GM12878 (cell line): ENCODE data around the gene COL5A3. TPM values are rescaled to one million over a fixed set of nuclear protein-coding genes. Genes with fewer than 3 reads are reported as not detected.

ENCODE experiments used
- ATAC-seq: fragments of 200-7000 bp; cut with Tn5 transposase; 3 replicates; pipeline ENCODE4 v1.9.1; 2020; ENCODE audit warnings: mild to moderate bottlenecking, moderate library complexity
- BruUV-seq: library from RNA; stranded (reverse); fragments of 400-500 nt; replicated peaks from 2 replicates; lab custom pipeline; 2021; lab: Mats Ljungman, UMichigan
- CTCF ChIA-PET: fragments of 300-600 bp; sonication (Branson Sonifier 250); formaldehyde crosslinking; extraction: SDS; loops from one replicate; lab custom pipeline; 2021; ENCODE audit warnings: inconsistent platforms; lab: Yijun Ruan, JAX
- POLR2A ChIA-PET: fragments of 350-600 bp; formaldehyde crosslinking; extraction: SDS; loops from one replicate; lab custom pipeline; 2021; ENCODE audit warnings: inconsistent platforms; lab: Charles Lee
- RAD21 ChIA-PET: fragments of 300-600 bp; sonication (Branson Sonifier 250); formaldehyde crosslinking; loops from one replicate; lab custom pipeline; 2023; ENCODE audit warnings: antibody characterized with exemption; ENCODE audit not compliant: unreplicated experiment; lab: Charles Lee
- SMC1A ChIA-PET: fragments of 300-600 bp; sonication (Branson Sonifier 250); formaldehyde crosslinking; loops from one replicate; lab custom pipeline; 2023; ENCODE audit not compliant: unreplicated experiment, uncharacterized antibody; lab: Charles Lee
- DNase-seq: peaks from one replicate; pipeline ENCODE4 v3.0.0-alpha.2; 2011; ENCODE audit warnings: low read depth, low spot score
- FAIRE-seq: peaks from 3 replicates; lab custom pipeline; 2011; peaks lifted over from hg19 to GRCh38; lab: Jason Lieb, UNC
- H2AFZ ChIP-seq: 2 replicates; pipeline ENCODE4 v1.6.0; 2011; ENCODE audit warnings: low read depth, low read length, control low read depth; ENCODE audit not compliant: control insufficient read depth
- H3K27ac ChIP-seq: 2 replicates; pipeline ENCODE4 v1.5.1; 2011; ENCODE audit warnings: control low read depth; ENCODE audit not compliant: control insufficient read depth, insufficient read depth
- H3K27me3 ChIP-seq, 2 experiments: replicated peaks in 1 of 2; 2 replicates each; pipeline versions ENCODE4 v1.6.0 to v1.6.1; 2011; ENCODE audit warnings: low read length in 1 of 2; ENCODE audit not compliant: control insufficient read depth in 2 of 2, insufficient read depth in 2 of 2
- H3K36me3 ChIP-seq, 2 experiments: 2 replicates each; pipeline ENCODE4 v1.5.1; 2011; ENCODE audit warnings: low read length in 1 of 2; ENCODE audit not compliant: control insufficient read depth in 2 of 2, insufficient read depth in 2 of 2
- H3K4me1 ChIP-seq: 2 replicates; pipeline ENCODE4 v1.6.1; 2011; ENCODE audit warnings: mild to moderate bottlenecking, low read length, moderate library complexity, mixed read lengths; ENCODE audit not compliant: control insufficient read depth, insufficient read depth
- H3K4me2 ChIP-seq: 2 replicates; pipeline ENCODE4 v1.6.0; 2011; ENCODE audit warnings: control low read depth; ENCODE audit not compliant: control insufficient read depth, insufficient read depth
- H3K4me3 ChIP-seq: fragments of 200-600 bp; sonication (generic); 2 replicates; pipeline ENCODE4 v1.5.1; 2016
- H3K79me2 ChIP-seq: 2 replicates; pipeline ENCODE4 v1.6.0; 2011; ENCODE audit warnings: low read length; ENCODE audit not compliant: control insufficient read depth, insufficient read depth
- H3K9ac ChIP-seq: 2 replicates; pipeline ENCODE4 v1.8.0; 2011; ENCODE audit warnings: low read length, control low read depth, mixed read lengths; ENCODE audit not compliant: control insufficient read depth, insufficient read depth
- H3K9me3 ChIP-seq: replicated peaks from 3 replicates; pipeline ENCODE4 v1.5.1; 2011; ENCODE audit warnings: mild to moderate bottlenecking, low read length; ENCODE audit not compliant: control insufficient read depth, insufficient read depth
- H4K20me1 ChIP-seq: 2 replicates; pipeline ENCODE4 v1.6.0; 2011; ENCODE audit not compliant: control insufficient read depth, insufficient read depth
- ATF3 ChIP-seq: IDR thresholded peaks from 2 replicates; pipeline ENCODE4 v1.6.1; 2011; ENCODE audit warnings: low read depth, mild to moderate bottlenecking, low read length, moderate library complexity, borderline replicate concordance; ENCODE audit errors: extremely low read depth
- CBFB ChIP-seq: IDR thresholded peaks from 2 replicates; pipeline ENCODE4 v1.6.1; 2016; ENCODE audit warnings: antibody characterized with exemption, low read depth
- E2F4 ChIP-seq: IDR thresholded peaks from 2 replicates; pipeline ENCODE4 v1.6.1; 2012; ENCODE audit warnings: low read depth, low read length, improper control_type of control experiment
- EED ChIP-seq: sonication (generic); IDR thresholded peaks from 2 replicates; pipeline ENCODE4 v1.6.1; 2016; ENCODE audit warnings: antibody characterized with exemption, low read depth
- FOS ChIP-seq: IDR thresholded peaks from 3 replicates; pipeline ENCODE4 v1.6.1; 2011; ENCODE audit warnings: borderline replicate concordance; ENCODE audit not compliant: insufficient read length; ENCODE audit errors: extremely low read depth
- IKZF2 ChIP-seq, 2 experiments: fragments of 450-650 bp; IDR thresholded peaks; 2 replicates each; pipeline ENCODE4 v1.6.1; 2017; ENCODE audit warnings: mild to moderate bottlenecking in 2 of 2, moderate library complexity in 2 of 2
- NKRF ChIP-seq: fragments of 450-650 bp; conservative IDR thresholded peaks from 2 replicates; pipeline ENCODE4 v1.6.1; 2017; ENCODE audit warnings: mild to moderate bottlenecking, moderate library complexity
- NR2F1 ChIP-seq: fragments of 450-650 bp; conservative IDR thresholded peaks from 2 replicates; pipeline ENCODE4 v1.6.1; 2017; ENCODE audit warnings: mild to moderate bottlenecking
- PKNOX1 ChIP-seq: fragments of 450-650 bp; IDR thresholded peaks from 2 replicates; pipeline ENCODE4 v1.6.1; 2016; ENCODE audit warnings: mild to moderate bottlenecking
- REST ChIP-seq: IDR thresholded peaks from 2 replicates; pipeline ENCODE4 v1.6.1; 2012; ENCODE audit warnings: mild to moderate bottlenecking, low read depth, low read length
- RFX5 ChIP-seq: IDR thresholded peaks from 2 replicates; pipeline ENCODE4 v1.6.1; 2011; ENCODE audit warnings: low read depth, low read length, improper control_type of control experiment
- SIN3A ChIP-seq: IDR thresholded peaks from 2 replicates; pipeline ENCODE4 v1.6.1; 2012; ENCODE audit warnings: low read depth, low read length, improper control_type of control experiment
- SMC3 ChIP-seq: IDR thresholded peaks from 2 replicates; pipeline ENCODE4 v1.6.1; 2011; ENCODE audit warnings: low read length, improper control_type of control experiment, borderline replicate concordance
- TAF1 ChIP-seq: IDR thresholded peaks from 2 replicates; pipeline ENCODE4 v1.6.1; 2011; ENCODE audit warnings: mild to moderate bottlenecking, low read depth, low read length, borderline replicate concordance
- TCF3 ChIP-seq: IDR thresholded peaks from 2 replicates; pipeline ENCODE4 v1.6.1; 2012; ENCODE audit warnings: low read depth, mild to moderate bottlenecking, low read length, borderline replicate concordance; ENCODE audit not compliant: insufficient read depth
- WGBS: methylation state at CpG from one replicate; pipeline ENCODE4 v1.1.6; 2016; ENCODE audit warnings: low lambda C conversion rate; ENCODE audit not compliant: insufficient replicate concordance, insufficient coverage; ENCODE audit errors: missing lambda C conversion rate; 5-methylcytosine and 5-hydroxymethylcytosine counted together
- in situ Hi-C: fragments of 300-500 bp; cut with MboI; formaldehyde crosslinking; loops from 9 replicates; pipeline ENCODE4 v1.14.3; 2018; ENCODE audit warnings: mixed read lengths
- intact Hi-C: fragments of 100-400 bp; cut with micrococcal nuclease; formaldehyde crosslinking; loops from one replicate; pipeline ENCODE4 v1.14.2; 2022; ENCODE audit not compliant: unreplicated experiment
- polyA plus RNA-seq, 11 experiments: library from polyadenylated mRNA; depleted of rRNA in 4 of 11; unstranded in 6 of 11; stranded (reverse) in 5 of 11; fragments of >200 nt; fragmentation: Nextera tagmentation in 4 of 11; fragmentation: Illumina TruSeq in 1 of 11; extraction: Ambion mirVana in 4 of 11; extraction: Trizol in 1 of 11; gene quantifications; 1 replicate in 1 of 11; 2 replicates in 10 of 11; pipeline versions ENCODE4 v1.2.1 to v1.2.3, GENCODE V29; 2011 to 2016; ENCODE audit warnings: inconsistent platforms in 2 of 11, missing spikeins in 2 of 11, low read depth in 1 of 11
- total RNA-seq, 4 experiments: library from RNA; depleted of rRNA in 3 of 4; stranded (reverse); fragments of >200 nt in 3 of 4; fragmentation: Illumina TruSeq in 1 of 4; extraction: Trizol in 1 of 4; gene quantifications; 2 replicates each; pipeline versions ENCODE4 v1.2.1 to v1.2.3, GENCODE V29; 2013 to 2021

COL5A3 gene
- total and polyA plus RNA-seq, 10 of the 15 experiments (the other 5 are each of a cell fraction or from before 2014, with no cell fraction given) = under 0.01 to 8.3 (median 0.10) TPM; not detected in 2

- no peak overlapping the region for H3K4me3 ChIP-seq
- FAIRE-seq = no peak
- no peak overlapping the region for H3K27ac ChIP-seq
- in situ Hi-C loops = no loop called here
- H4K20me1 ChIP-seq = no peaks in the 10 kb centered on the region
- no peak for DNase-seq
- WGBS = 4% methylated on average over 2 of the region's 2 CpGs
- ChIA-PET RAD21 (no interaction called here), POLR2A (interaction anchor here (0.6 kb wide), 1 partner anchor 273 kb away, joined by 3 read pairs; no protein-coding TSS in a partner anchor), CTCF (interaction anchor here (1.1 to 2.2 kb wide), 2 partner anchors 10 to 60 kb away, joined by 5 to 9 read pairs; no protein-coding TSS in a partner anchor), SMC1A (no interaction called here)
- intact Hi-C loops = no loop called here
- no peak overlapping the region for H3K4me2 ChIP-seq
- no peaks in the 10 kb centered on the region; the same call in 2 of the 3 replicates for H3K9me3 ChIP-seq
- no peaks in the 10 kb centered on the region for H3K4me1 ChIP-seq
- no peaks in the 10 kb centered on the region for H3K79me2 ChIP-seq
- no peak for ATAC-seq
- no peak overlapping the region for H2AFZ ChIP-seq
- no TSS peak for BruUV-seq
- H3K27me3 ChIP-seq = no peaks in the 10 kb centered on the region
- H3K9ac ChIP-seq = no peak overlapping the region
- H3K36me3 ChIP-seq = no peaks in the 10 kb centered on the region
- TF ChIP-seq CBFB (no peak), FOS (no peak), TCF3 (no peak), E2F4 (no peak), RFX5 (no peak), EED (no peak), NR2F1 (no peak), PKNOX1 (no peak), NKRF (no peak), TAF1 (no peak), SIN3A (no peak), SMC3 (no peak), ATF3 (no peak), IKZF2 (IDR thresholded peaks at IDR 0.05) (no peak), REST (no peak)
These were observed 69.5 kb downstream of the COL5A3 start for GRCh38 chr19:9940778-9941177.
